Endothelial cell of umbilical vein (primary cell): Measurements from ENCODE around the gene MCRIP1. TPM values are rescaled to one million over a fixed set of nuclear protein-coding genes. Genes with fewer than 3 reads are reported as not detected.

Experiments
- BruUV-seq: library from RNA; stranded (reverse); fragments of 400-500 nt; replicated peaks from 2 replicates; lab custom pipeline; 2021; lab: Mats Ljungman, UMichigan
- CTCF ChIA-PET: fragments of 300-600, 350-600 bp; sonication (Branson Sonifier 250); formaldehyde crosslinking; loops from one replicate; lab custom pipeline; 2021; ENCODE audit warnings: antibody characterized with exemption, inconsistent platforms; lab: Charles Lee
- POLR2A ChIA-PET: fragments of 300-600, 350-600 bp; sonication (Branson Sonifier 250); formaldehyde crosslinking; loops from one replicate; lab custom pipeline; 2021; ENCODE audit warnings: antibody characterized with exemption, inconsistent platforms; lab: Charles Lee
- DNase-seq: peaks from one replicate; pipeline ENCODE4 v3.0.0-alpha.2; 2011; ENCODE audit warnings: low read depth, low spot score
- FAIRE-seq: peaks from 2 replicates; lab custom pipeline; 2011; peaks lifted over from hg19 to GRCh38; lab: Jason Lieb, UNC
- H2AFZ ChIP-seq: 2 replicates; pipeline ENCODE4 v1.6.0; 2012; ENCODE audit warnings: low read depth, low read length, control low read depth, inconsistent platforms
- H3K27ac ChIP-seq: 2 replicates; pipeline ENCODE4 v1.5.1; 2011; ENCODE audit warnings: low read depth, mild to moderate bottlenecking, control low read depth, low read length, moderate library complexity; ENCODE audit not compliant: insufficient read depth
- H3K27me3 ChIP-seq, 2 experiments: 2 replicates each; pipeline versions ENCODE4 v1.6.0 to v1.6.1; 2011; ENCODE audit warnings: low read length in 2 of 2, mixed read lengths in 1 of 2; ENCODE audit not compliant: control insufficient read depth in 2 of 2, insufficient read depth in 2 of 2
- H3K36me3 ChIP-seq, 2 experiments: 2 replicates in 1 of 2; 3 replicates in 1 of 2; pipeline ENCODE4 v1.5.1; 2011; ENCODE audit warnings: low read length in 2 of 2, mild to moderate bottlenecking in 1 of 2, moderate library complexity in 1 of 2; ENCODE audit not compliant: control insufficient read depth in 2 of 2, insufficient read depth in 2 of 2; ENCODE audit errors: extremely low read depth in 1 of 2
- H3K4me1 ChIP-seq: 3 replicates; pipeline ENCODE4 v1.5.1; 2011; ENCODE audit warnings: mild to moderate bottlenecking, low read length; ENCODE audit not compliant: control insufficient read depth, insufficient read depth; ENCODE audit errors: extremely low read depth
- H3K4me2 ChIP-seq: 2 replicates; pipeline ENCODE4 v1.6.1; 2011; ENCODE audit warnings: low read length, control low read depth, mixed read lengths; ENCODE audit not compliant: insufficient read depth
- H3K4me3 ChIP-seq, 3 experiments: fragments of 200-600 bp in 1 of 3; sonication (generic), shearing (Covaris generic) in 1 of 3; replicated peaks in 1 of 3; 2 replicates each; pipeline ENCODE4 v1.5.1; 2011 to 2016; ENCODE audit warnings: control low read depth in 3 of 3, low read length in 3 of 3, mild to moderate bottlenecking in 2 of 3, inconsistent platforms in 1 of 3, low read depth in 1 of 3, moderate library complexity in 1 of 3; ENCODE audit not compliant: insufficient read depth in 1 of 3
- H3K79me2 ChIP-seq: 2 replicates; pipeline ENCODE4 v1.6.0; 2012; ENCODE audit warnings: low read length, inconsistent platforms; ENCODE audit not compliant: control insufficient read depth, insufficient read depth
- H3K9ac ChIP-seq: replicated peaks from 2 replicates; pipeline ENCODE3; 2011; ENCODE audit warnings: low read length, control low read depth; ENCODE audit not compliant: insufficient read depth; ENCODE audit errors: extremely low read depth
- H3K9me1 ChIP-seq: replicated peaks from 3 replicates; pipeline ENCODE4 v1.6.0; 2011; ENCODE audit warnings: mild to moderate bottlenecking, low read length; ENCODE audit not compliant: control insufficient read depth, insufficient read depth; ENCODE audit errors: extremely low read depth
- H3K9me3 ChIP-seq: replicated peaks from 2 replicates; pipeline ENCODE4 v1.5.1; 2012; ENCODE audit warnings: low read length, inconsistent platforms; ENCODE audit not compliant: control insufficient read depth, insufficient read depth
- H4K20me1 ChIP-seq: replicated peaks from 2 replicates; pipeline ENCODE3; 2011; ENCODE audit warnings: mild to moderate bottlenecking, low read length; ENCODE audit not compliant: control insufficient read depth, insufficient read depth; ENCODE audit errors: extremely low read depth
- EZH2 ChIP-seq: IDR thresholded peaks from 2 replicates; pipeline ENCODE4 v1.6.1; 2012; ENCODE audit warnings: borderline replicate concordance, low read depth, mild to moderate bottlenecking, moderate library complexity, low read length, inconsistent platforms; ENCODE audit not compliant: severe bottlenecking
- FOS ChIP-seq: IDR thresholded peaks from 2 replicates; pipeline ENCODE4 v1.6.1; 2011; ENCODE audit warnings: mild to moderate bottlenecking, low read length, moderate library complexity, borderline replicate concordance; ENCODE audit not compliant: insufficient read depth
- GATA2 ChIP-seq: IDR thresholded peaks from 2 replicates; pipeline ENCODE4 v1.7.0; 2011; ENCODE audit warnings: low read depth, mild to moderate bottlenecking, moderate library complexity, mixed read lengths, low read length; ENCODE audit not compliant: insufficient read length, insufficient read depth
- JUN ChIP-seq: IDR thresholded peaks from 2 replicates; pipeline ENCODE4 v1.6.1; 2011; ENCODE audit warnings: borderline replicate concordance, low read depth; ENCODE audit not compliant: insufficient read length, insufficient read depth
- MYC ChIP-seq: IDR thresholded peaks from one replicate; pipeline ENCODE4 v1.6.1; 2011; ENCODE audit warnings: mild to moderate bottlenecking, low read depth, low read length
- POLR2A ChIP-seq: IDR thresholded peaks from 2 replicates; pipeline ENCODE4 v1.6.1; 2012; ENCODE audit warnings: low read depth, mild to moderate bottlenecking, control low read depth, low read length
- POLR2AphosphoS5 ChIP-seq: IDR thresholded peaks from 2 replicates; pipeline ENCODE4 v1.6.1; 2012; ENCODE audit warnings: low read depth, mild to moderate bottlenecking, control low read depth, low read length, moderate library complexity; ENCODE audit not compliant: insufficient read depth
- dilution Hi-C: fragments of 300-500 bp; cut with MboI; formaldehyde crosslinking; loops from one replicate; pipeline ENCODE4 v1.15.0; 2019; ENCODE audit warnings: low sequenced_read_pairs; ENCODE audit not compliant: extremely low pct_ligation_motif_present
- intact Hi-C: fragments of 100-400 bp; cut with micrococcal nuclease; formaldehyde crosslinking; loops from one replicate; pipeline ENCODE4 v1.10.0; 2022
- polyA plus RNA-seq, 4 experiments: library from polyadenylated mRNA; depleted of rRNA in 3 of 4; stranded (reverse) in 3 of 4; unstranded in 1 of 4; fragments of >200 nt; gene quantifications; 2 replicates each; pipeline versions ENCODE4 v1.2.1 to v1.2.3, GENCODE V29; 2011 to 2012; ENCODE audit warnings: missing spikeins in 1 of 4
- total RNA-seq: library from RNA; stranded (reverse); gene quantifications from 2 replicates; pipeline ENCODE4 v1.2.3, GENCODE V29; 2021
- TF ChIP-seq, protein P1 (sequence below), 2 donors: IDR thresholded peaks; 1 replicate in 1 of 2; 2 replicates in 1 of 2; pipeline ENCODE4 v1.5.1; 2011; ENCODE audit warnings: low read length in 2 of 2, mild to moderate bottlenecking in 2 of 2, moderate library complexity in 2 of 2, control low read depth in 1 of 2, inconsistent platforms in 1 of 2, low read depth in 1 of 2; ENCODE audit not compliant: insufficient read depth in 1 of 2; ENCODE audit errors: extremely low read depth in 1 of 2
- TF ChIP-seq, protein P2 (sequence below): IDR thresholded peaks from 2 replicates; pipeline ENCODE4 v1.6.1; 2011; ENCODE audit not compliant: insufficient read depth, insufficient read length

MCRIP1 gene
- total and polyA plus RNA-seq, 2 donors (not counting 3 experiments of a cell fraction or from before 2014, with no cell fraction given), result 121 to 205 TPM

DNA sequence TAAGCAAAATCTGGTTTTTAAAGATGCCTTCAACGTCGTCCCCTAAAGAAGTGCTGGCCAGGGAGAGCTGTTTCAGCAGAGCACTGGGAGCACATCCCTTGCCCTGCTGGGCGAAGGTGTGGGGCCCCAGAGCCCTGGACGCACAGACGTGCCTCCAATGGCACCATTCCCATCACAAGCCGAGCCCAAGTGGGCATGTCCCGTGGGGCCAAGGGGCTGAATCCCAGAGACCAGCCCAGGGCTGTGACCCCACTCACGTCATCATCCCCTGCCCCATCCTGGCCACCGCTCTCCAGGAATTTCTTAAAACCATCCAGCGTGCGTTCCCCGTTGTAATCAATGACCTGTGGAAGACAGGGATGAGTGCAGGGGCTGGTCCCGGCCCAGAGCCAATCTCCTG is 11.8 kb upstream of the MCRIP1 start:
- no TSS peak for BruUV-seq
- no peak for TF ChIP-seq POLR2AphosphoS5
- no peak for TF ChIP-seq EZH2
- TF ChIP-seq, protein P1, sequence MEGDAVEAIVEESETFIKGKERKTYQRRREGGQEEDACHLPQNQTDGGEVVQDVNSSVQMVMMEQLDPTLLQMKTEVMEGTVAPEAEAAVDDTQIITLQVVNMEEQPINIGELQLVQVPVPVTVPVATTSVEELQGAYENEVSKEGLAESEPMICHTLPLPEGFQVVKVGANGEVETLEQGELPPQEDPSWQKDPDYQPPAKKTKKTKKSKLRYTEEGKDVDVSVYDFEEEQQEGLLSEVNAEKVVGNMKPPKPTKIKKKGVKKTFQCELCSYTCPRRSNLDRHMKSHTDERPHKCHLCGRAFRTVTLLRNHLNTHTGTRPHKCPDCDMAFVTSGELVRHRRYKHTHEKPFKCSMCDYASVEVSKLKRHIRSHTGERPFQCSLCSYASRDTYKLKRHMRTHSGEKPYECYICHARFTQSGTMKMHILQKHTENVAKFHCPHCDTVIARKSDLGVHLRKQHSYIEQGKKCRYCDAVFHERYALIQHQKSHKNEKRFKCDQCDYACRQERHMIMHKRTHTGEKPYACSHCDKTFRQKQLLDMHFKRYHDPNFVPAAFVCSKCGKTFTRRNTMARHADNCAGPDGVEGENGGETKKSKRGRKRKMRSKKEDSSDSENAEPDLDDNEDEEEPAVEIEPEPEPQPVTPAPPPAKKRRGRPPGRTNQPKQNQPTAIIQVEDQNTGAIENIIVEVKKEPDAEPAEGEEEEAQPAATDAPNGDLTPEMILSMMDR (IDR thresholded peaks at IDR 0.05; ENCODE audit: extremely low read depth in 1 of 2, insufficient read depth in 1 of 2, low read depth in 1 of 2, low read length in 2 of 2), result no peak
- no peak for TF ChIP-seq MYC
- TF ChIP-seq, protein P2, sequence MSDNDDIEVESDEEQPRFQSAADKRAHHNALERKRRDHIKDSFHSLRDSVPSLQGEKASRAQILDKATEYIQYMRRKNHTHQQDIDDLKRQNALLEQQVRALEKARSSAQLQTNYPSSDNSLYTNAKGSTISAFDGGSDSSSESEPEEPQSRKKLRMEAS, result no peak
- no peak for TF ChIP-seq GATA2
- TF ChIP-seq POLR2A, result no peak
- TF ChIP-seq JUN, result no peak
- no peak for TF ChIP-seq FOS
- H3K36me3 ChIP-seq, result peaks cover 24 to 52% of the 10 kb centered on the region in 2 experiments

More for the DNA sequence above, 11.8 kb upstream of the MCRIP1 start:
- Histone ChIP-seq H2AFZ (no peak overlapping the region), H3K9me3 (no peaks in the 10 kb centered on the region), H3K27ac (no peak overlapping the region), H3K4me2 (no peak overlapping the region), H4K20me1 (no peaks in the 10 kb centered on the region), H3K9ac (no peak overlapping the region), H3K4me3 (no peak overlapping the region), H3K27me3 (no peaks in the 10 kb centered on the region), H3K79me2 (no peaks in the 10 kb centered on the region), H3K4me1 (no peaks in the 10 kb centered on the region), H3K9me1 (no peaks in the 10 kb centered on the region)
- intact Hi-C loops (no loop called here), dilution Hi-C loops (no loop called here)
- POLR2A ChIA-PET, result no interaction called here
- FAIRE-seq (no peak), DNase-seq (no peak)
- CTCF ChIA-PET, result no interaction called here
